Measurements from ENCODE around the gene TMEFF1.

Gene TMEFF1

GRCh38 chr9:100580257-100580656 is 107.3 kb downstream of the TMEFF1 start:
- no peaks in the 10 kb centered on the region for H3K36me3 ChIP-seq (ENCODE audit: control insufficient read depth, insufficient read depth, low read length)
- DNase-seq (ENCODE audit: extremely low read depth, insufficient read length) = no peak
- H3K27me3 ChIP-seq (replicated peaks; ENCODE audit: control insufficient read depth, insufficient read depth, low read length) = no peaks in the 10 kb centered on the region
- H3K4me3 ChIP-seq (replicated peaks; ENCODE audit: low read depth, low read length) = no peak overlapping the region
- TF ChIP-seq CTCF (IDR thresholded peaks at IDR 0.05; ENCODE audit: insufficient read depth, low read length, poor library complexity, severe bottlenecking) = no peak

GRCh38 chr9:100581081-100581480 is 108.1 kb downstream of the TMEFF1 start:
- no peak for TF ChIP-seq CTCF (IDR thresholded peaks at IDR 0.05; ENCODE audit: insufficient read depth, low read length, poor library complexity, severe bottlenecking)
- no peak overlapping the region for H3K4me3 ChIP-seq (replicated peaks; ENCODE audit: low read depth, low read length)
- H3K27me3 ChIP-seq (replicated peaks; ENCODE audit: control insufficient read depth, insufficient read depth, low read length) = no peaks in the 10 kb centered on the region
- no peak for DNase-seq (ENCODE audit: extremely low read depth, insufficient read length)
- H3K36me3 ChIP-seq (ENCODE audit: control insufficient read depth, insufficient read depth, low read length) = no peaks in the 10 kb centered on the region

GRCh38 chr9:100581661-100582060 is 108.7 kb downstream of the TMEFF1 start:
- no peak for DNase-seq (ENCODE audit: extremely low read depth, insufficient read length)
- H3K4me3 ChIP-seq (replicated peaks; ENCODE audit: low read depth, low read length) = no peak overlapping the region
- no peaks in the 10 kb centered on the region for H3K27me3 ChIP-seq (replicated peaks; ENCODE audit: control insufficient read depth, insufficient read depth, low read length)
- H3K36me3 ChIP-seq (ENCODE audit: control insufficient read depth, insufficient read depth, low read length) = no peaks in the 10 kb centered on the region
- no peak for TF ChIP-seq CTCF (IDR thresholded peaks at IDR 0.05; ENCODE audit: insufficient read depth, low read length, poor library complexity, severe bottlenecking)

- TF ChIP-seq CTCF (IDR thresholded peaks at IDR 0.05; ENCODE audit: insufficient read depth, low read length, poor library complexity, severe bottlenecking) = no peak
- no peak overlapping the region for H3K4me3 ChIP-seq (replicated peaks; ENCODE audit: low read depth, low read length)
- DNase-seq (ENCODE audit: extremely low read depth, insufficient read length) = no peak
- H3K27me3 ChIP-seq (replicated peaks; ENCODE audit: control insufficient read depth, insufficient read depth, low read length) = no peaks in the 10 kb centered on the region
- H3K36me3 ChIP-seq (ENCODE audit: control insufficient read depth, insufficient read depth, low read length) = no peaks in the 10 kb centered on the region
These were observed 110.3 kb downstream of the TMEFF1 start for GRCh38 chr9:100583014-100583802.

- no peaks in the 10 kb centered on the region for H3K36me3 ChIP-seq (ENCODE audit: control insufficient read depth, insufficient read depth, low read length)
- H3K4me3 ChIP-seq (replicated peaks; ENCODE audit: low read depth, low read length) = no peak overlapping the region
- H3K27me3 ChIP-seq (replicated peaks; ENCODE audit: control insufficient read depth, insufficient read depth, low read length) = no peaks in the 10 kb centered on the region
- DNase-seq (ENCODE audit: extremely low read depth, insufficient read length) = no peak
- no peak for TF ChIP-seq CTCF (IDR thresholded peaks at IDR 0.05; ENCODE audit: insufficient read depth, low read length, poor library complexity, severe bottlenecking)
These were observed 112.0 kb downstream of the TMEFF1 start for GRCh38 chr9:100584951-100585350.
